Measurements from ENCODE around the gene TEKT1. TPM values are rescaled to one million over a fixed set of nuclear protein-coding genes. Genes with fewer than 3 reads are reported as not detected.
A peak's percentile ranks its signal among the peaks of the same experiment; 100 is the strongest.
"Not testable (repeated sequence)": the region's sequence is repeated elsewhere in the genome, so short reads cannot be mapped to it uniquely, and the experiment has no call there.

Gene TEKT1
- not detected for total RNA-seq
- long read RNA-seq, result 0 reads

- peak; percentile 83 for DNase-seq
- intact Hi-C loops (cut with DNase I), result no loop called here
- ATAC-seq (ENCODE audit: poor library complexity), result peak; percentile 80
Observed at GRCh38 chr17:6831661-6832263, at the start of gene TEKT1. TEKT1 (minus strand) TSS chr17:6831729; CDS start chr17:6830376, 1,353 bp downstream.

DNA sequence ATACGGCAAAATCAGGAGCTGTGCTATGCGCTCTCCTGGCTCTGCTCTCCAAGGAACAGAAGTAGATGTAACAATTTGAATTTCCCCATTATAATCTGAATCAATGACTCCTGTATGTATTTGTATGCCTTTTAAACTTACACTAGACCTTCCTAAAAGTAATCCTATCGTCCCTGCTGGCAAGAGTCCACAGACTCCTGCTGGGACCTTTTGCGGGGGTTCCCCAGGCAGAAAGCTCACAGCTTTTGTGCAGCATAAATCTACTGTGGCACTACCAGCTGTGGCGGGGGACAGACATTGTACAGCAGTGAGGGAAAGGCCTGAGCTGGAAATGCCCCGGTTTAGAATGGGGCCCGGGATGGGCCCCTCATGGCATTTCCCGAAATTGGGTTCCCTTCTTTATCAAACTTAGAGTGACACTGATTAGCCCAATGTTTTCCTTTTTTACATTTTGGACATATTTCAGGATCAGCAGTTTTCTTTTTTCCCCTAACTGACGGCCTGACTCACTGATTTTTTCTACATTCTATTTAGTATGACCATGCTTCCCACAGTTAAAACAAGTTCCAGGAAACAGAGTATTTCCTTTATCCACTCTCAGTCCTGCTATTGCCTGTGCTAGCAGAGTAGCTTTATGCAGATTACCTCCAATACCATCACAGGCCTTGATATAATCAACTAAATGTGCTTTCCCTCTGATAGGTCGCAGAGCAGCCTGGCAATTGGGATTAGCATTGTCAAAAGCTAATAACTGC, 47.9 kb upstream of the TEKT1 start:
- intact Hi-C loops (cut with DNase I); DNase-seq; ATAC-seq (ENCODE audit: poor library complexity): not testable (repeated sequence)

GRCh38 chr17:6875276-6875675, 43.7 kb upstream of the TEKT1 start:
- DNase-seq; intact Hi-C loops (cut with DNase I); ATAC-seq (ENCODE audit: poor library complexity): not testable (repeated sequence)

DNA sequence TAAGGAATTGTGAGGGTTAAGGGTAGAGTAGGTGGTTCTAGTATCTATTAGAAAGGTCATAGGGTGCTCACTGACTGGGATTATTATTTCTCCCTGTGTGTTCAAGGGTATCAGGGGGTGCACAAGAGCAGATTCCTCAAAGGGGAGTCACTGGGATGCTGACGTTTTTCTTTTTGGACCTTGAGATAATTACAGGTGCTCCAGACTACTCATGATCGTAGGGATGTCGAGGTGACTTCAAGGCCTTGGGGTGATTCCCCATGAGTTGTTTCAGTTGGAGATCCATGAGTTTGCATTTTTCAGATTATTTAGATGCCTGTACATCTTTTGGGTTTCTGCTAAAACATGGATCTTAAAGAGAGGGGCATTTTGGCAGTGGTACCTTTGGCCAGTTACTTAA, 41.4 kb upstream of the TEKT1 start:
- no peak for DNase-seq
- intact Hi-C loops (cut with DNase I), result no loop called here
- ATAC-seq (ENCODE audit: poor library complexity), result no peak

- ATAC-seq (ENCODE audit: poor library complexity) (no peak), DNase-seq (no peak)
- intact Hi-C loops (cut with DNase I), result no loop called here
Observed at GRCh38 chr17:6870841-6871240, 39.3 kb upstream of the TEKT1 start.

DNA sequence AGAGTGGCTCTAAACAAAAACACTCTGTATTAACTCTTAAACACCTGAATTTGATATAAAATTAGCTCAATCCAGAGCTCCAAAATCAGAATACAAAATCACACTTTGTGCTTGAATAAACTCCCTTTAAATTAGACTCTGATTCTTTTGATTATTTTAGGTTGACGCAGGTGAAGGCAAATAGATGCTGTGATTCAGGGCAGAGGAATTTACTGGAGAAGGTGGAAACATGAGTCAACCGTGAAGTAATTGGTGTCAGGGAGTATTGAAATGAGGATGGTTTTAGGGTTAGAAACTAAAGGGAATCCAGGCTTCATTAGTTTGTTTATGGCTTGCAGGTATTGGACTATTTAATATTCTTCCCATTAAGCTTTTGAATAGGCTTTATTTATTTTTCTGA, 37.1 kb upstream of the TEKT1 start:
- intact Hi-C loops (cut with DNase I), result no loop called here
- ATAC-seq (ENCODE audit: poor library complexity) (no peak), DNase-seq (no peak)

DNA sequence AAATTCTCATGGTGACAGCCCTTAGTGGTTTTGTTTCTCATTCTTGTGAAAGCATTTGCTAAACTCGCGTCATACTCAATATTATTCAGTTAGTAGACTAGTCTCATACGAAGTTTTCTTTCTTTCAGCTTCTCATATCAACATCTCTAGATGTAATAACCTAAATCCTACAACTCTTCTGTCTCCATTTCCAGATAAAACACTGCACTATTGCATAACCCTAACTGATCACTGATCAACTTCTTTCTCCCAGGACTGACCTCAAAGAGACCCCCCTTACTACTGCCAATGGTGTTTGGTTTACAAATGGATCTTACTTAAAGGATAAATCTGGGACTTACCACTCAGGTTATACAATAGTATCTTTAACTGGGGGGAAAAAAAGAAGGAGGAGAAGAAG, 36.3 kb upstream of the TEKT1 start:
- DNase-seq (no peak), ATAC-seq (ENCODE audit: poor library complexity) (no peak)
- intact Hi-C loops (cut with DNase I), result no loop called here

DNA sequence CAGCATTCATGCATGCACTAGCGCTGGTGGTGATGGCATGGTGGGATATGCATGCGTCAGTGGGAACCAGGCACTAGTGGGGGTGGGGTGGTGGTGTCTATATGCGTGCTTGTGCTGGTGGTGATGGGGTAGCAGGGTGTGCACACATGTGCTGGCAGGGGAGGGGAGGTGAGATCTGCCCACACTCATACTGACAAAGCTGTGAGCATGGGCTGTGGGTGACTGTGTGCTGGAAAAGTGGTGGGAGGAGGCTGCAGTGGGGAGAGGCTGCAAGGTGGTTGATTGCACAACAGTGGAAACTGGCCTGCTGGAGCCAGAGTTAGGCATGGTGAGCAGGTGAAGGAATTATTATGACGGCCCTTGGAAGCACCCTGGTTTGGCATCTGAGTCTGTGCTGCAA, 31.3 kb upstream of the TEKT1 start:
- ATAC-seq (ENCODE audit: poor library complexity) (no peak), DNase-seq (no peak)

GRCh38 chr17:6862122-6862521, 30.6 kb upstream of the TEKT1 start:
- DNase-seq, result no peak

More for the DNA sequence above, 31.3 kb upstream of the TEKT1 start:
- intact Hi-C loops (cut with DNase I), result no loop called here

GRCh38 chr17:6857904-6858303, 26.4 kb upstream of the TEKT1 start:
- ATAC-seq (ENCODE audit: poor library complexity), result no peak
- intact Hi-C loops (cut with DNase I), result no loop called here
- no peak for DNase-seq

More at GRCh38 chr17:6862122-6862521, 30.6 kb upstream of the TEKT1 start:
- intact Hi-C loops (cut with DNase I), result no loop called here
- ATAC-seq (ENCODE audit: poor library complexity), result no peak

DNA sequence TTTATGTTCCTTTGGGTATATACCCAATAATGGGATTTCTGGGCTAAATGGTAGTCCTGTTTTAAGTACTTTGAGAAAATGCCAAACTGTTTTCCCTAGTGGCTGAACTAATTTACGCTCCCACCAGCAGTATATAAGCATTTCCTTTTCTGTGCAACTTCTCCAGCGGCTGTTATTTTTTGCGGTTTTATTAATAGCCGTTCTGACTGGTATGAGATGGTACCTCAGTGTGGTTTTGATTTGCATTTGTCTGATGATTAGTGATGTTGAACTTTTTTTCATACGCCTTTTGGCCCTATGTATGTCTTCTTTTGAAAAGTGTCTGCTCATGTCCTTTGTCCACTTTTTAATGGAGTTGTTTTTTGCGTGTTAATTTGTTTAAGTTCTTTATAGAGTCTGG, 25.8 kb upstream of the TEKT1 start:
- DNase-seq, result no peak
- intact Hi-C loops (cut with DNase I), result no loop called here
- ATAC-seq (ENCODE audit: poor library complexity), result no peak

DNA sequence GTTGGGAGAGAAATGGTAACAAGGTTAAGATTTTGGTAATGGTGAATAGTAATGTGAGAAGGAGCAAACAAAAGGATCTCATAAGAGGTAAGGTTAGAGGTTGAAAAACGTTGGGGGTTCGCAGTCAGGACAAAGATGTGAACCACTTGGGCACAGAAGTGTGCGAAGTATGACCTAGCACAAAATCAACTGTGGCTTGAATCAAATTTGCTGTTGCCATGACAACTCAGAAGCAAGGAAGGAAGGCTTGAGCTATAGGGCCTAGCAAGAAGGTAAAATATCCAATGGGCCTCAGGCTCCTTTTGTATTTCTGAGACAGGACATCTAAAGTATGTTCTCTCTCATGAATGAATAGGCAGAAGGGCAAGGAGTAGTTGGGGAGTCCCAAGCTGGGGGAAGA, 24.5 kb upstream of the TEKT1 start:
- ATAC-seq (ENCODE audit: poor library complexity), result no peak
- intact Hi-C loops (cut with DNase I), result no loop called here
- no peak for DNase-seq

GRCh38 chr17:6853764-6854442, 22.4 kb upstream of the TEKT1 start:
- ATAC-seq (ENCODE audit: poor library complexity) (no peak), DNase-seq (no peak)
- intact Hi-C loops (cut with DNase I), result no loop called here

DNA sequence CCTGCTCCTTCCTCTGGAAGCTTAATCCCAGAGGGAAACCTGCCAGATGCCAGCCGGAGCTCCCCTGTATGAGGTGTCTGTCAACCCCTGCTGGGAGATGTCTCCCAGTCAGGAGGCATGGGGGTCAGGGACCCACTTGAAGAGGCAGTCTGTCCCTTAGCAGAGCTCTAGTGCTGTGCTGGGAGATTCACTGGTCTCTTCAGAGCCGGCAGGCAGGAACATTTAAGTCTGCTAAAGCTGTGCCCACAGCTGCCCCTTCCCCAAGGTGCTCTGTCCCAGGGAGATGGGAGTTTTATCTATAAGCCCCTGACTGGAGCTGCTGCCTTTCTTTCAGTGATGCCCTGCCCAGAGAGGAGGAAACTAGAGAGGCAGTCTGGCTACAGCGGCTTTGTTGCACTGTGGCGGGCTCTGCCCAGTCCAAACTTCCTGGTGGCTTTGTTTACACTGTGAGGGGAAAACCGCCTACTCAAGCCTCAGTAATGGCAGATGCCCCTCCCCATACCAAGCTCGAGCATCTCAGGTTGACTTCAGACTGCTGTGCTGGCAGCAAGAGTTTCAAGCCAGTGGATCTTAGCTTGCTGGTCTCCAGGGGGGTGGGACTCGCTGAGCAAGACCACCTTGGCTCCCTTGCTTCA, 17.1 kb upstream of the TEKT1 start:
- intact Hi-C loops (cut with DNase I); DNase-seq; ATAC-seq (ENCODE audit: poor library complexity): not testable (repeated sequence)

DNA sequence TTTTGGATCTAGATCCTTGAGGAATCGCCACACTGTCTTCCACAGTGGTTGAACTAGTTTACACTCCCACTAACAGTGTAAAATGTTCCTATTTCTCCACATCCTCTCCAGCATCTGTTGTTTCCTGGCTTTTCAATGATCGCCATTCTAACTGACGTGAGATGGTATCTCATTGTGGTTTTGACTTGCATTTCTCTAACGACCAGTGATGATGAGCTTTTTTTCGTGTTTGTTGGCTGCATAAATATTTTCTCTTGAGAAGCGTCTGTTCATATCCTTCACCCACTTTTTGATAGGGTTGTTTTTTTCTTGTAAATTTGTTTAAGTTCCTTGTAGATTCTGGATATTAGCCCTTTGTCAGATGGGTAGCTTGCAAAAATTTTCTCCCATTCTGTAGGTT, 14.6 kb upstream of the TEKT1 start:
- intact Hi-C loops (cut with DNase I); DNase-seq; ATAC-seq (ENCODE audit: poor library complexity): not testable (repeated sequence)

GRCh38 chr17:6844406-6844805, 12.9 kb upstream of the TEKT1 start:
- DNase-seq; ATAC-seq (ENCODE audit: poor library complexity); intact Hi-C loops (cut with DNase I): not testable (repeated sequence)

DNA sequence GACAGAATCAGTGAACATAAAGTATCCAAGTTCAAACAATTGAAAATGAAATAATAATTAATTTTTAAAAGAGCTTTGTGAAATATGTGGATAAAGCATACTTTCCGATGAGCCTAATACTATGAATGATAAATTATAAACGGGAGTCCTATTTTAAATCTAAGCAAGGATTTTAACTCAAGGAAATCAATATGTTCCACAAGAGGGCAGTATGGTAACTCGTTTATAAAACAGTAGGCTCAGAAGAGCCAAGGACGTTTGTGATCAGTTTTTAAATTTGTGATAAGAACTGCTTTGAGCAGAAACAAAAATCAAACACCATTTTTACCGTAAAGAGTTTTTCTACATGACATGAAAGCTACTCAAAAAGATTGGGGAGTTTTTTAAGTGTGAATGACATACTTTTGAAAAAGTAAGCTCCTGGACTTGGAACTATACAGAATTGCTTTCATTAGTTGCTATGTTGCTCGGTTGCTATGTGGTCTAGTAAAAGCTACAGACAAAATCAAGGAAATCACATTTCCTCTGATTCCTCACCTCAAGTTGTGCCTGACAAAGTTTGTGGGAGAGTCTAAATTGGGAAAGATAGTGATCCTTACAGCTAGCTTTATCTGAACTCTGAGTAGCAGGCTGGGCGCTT, 11.8 kb upstream of the TEKT1 start:
- peak; percentile 55 for ATAC-seq (ENCODE audit: poor library complexity)
- no peak for DNase-seq
- intact Hi-C loops (cut with DNase I), result no loop called here

DNA sequence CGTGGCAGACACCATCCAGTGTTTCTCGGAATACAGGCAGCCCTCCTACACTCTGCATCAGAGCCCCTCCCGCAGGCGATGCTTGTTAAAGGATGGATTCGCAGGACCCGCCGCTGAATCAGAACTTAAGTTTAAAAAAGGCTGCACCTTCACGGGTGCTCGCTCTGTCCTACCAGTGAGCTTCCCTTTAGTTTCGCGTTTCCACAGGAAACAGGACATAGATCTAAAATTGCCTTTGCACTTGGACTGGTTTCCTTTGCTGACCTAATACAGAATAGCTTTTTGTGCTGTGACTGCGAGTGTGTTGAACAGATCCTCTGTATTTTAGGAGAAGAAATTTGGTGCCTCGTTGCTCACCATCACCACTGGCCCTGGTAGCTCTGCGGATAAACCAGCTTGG, 10.2 kb upstream of the TEKT1 start:
- ATAC-seq (ENCODE audit: poor library complexity); intact Hi-C loops (cut with DNase I); DNase-seq: not testable (repeated sequence)
